ENCODE data around the gene NAT16.

Gene NAT16

DNA sequence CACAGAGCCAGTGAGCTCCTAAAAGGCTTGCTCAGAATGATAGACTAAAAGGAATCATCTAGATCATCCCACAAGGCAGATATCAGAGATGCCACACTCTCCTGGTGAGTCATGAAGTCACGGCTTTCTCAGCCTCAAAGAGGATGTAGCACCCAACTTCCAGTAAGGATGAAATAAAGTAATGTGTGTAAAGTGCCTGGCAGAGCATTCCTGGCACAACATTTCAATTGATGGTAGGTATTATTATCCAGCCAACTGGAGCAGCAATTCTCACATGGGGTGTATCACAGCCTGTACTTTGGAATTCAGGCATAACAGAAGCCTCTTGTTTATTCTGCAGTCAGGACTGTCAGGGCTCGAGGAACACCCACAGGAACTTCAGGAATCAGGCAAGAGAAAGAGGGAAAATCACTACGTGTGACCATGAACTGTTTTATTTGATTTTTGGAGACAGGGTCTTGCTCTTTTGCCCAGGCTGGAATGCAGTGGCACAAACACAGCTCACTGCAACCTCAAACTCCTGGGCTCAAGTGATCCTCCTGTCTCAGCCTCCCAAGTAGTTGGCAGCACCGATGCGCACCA, 5.3 kb upstream of the NAT16 start:
- Histone ChIP-seq H3K36me3 (ENCODE audit: insufficient read depth, low read length) (no peaks in the 10 kb centered on the region), H4K20me1 (ENCODE audit: insufficient read depth, low read length) (no peaks in the 10 kb centered on the region), H3K9me3 (ENCODE audit: insufficient read depth, low read length, severe bottlenecking) (no peaks in the 10 kb centered on the region), H3K4me3 (ENCODE audit: low read depth in 1 of 2, low read length in 2 of 2) (no peak overlapping the region), H3K4me2 (ENCODE audit: insufficient read depth, low read length) (no peak overlapping the region), H3K27me3 (ENCODE audit: insufficient read depth, low read length, poor library complexity) (no peaks in the 10 kb centered on the region), H3K27ac (ENCODE audit: low read length) (no peak overlapping the region), H3K9ac (ENCODE audit: low read depth, low read length) (no peak overlapping the region), H3K79me2 (ENCODE audit: insufficient read depth, low read length) (no peaks in the 10 kb centered on the region), H2AFZ (ENCODE audit: low read depth, low read length) (no peak overlapping the region), H3K4me1 (ENCODE audit: insufficient read depth, low read length) (no peaks in the 10 kb centered on the region)
- TF ChIP-seq EZH2 (IDR thresholded peaks at IDR 0.05; ENCODE audit: borderline replicate concordance, low read depth, low read length, severe bottlenecking) = no peak
- TF ChIP-seq, protein P1, sequence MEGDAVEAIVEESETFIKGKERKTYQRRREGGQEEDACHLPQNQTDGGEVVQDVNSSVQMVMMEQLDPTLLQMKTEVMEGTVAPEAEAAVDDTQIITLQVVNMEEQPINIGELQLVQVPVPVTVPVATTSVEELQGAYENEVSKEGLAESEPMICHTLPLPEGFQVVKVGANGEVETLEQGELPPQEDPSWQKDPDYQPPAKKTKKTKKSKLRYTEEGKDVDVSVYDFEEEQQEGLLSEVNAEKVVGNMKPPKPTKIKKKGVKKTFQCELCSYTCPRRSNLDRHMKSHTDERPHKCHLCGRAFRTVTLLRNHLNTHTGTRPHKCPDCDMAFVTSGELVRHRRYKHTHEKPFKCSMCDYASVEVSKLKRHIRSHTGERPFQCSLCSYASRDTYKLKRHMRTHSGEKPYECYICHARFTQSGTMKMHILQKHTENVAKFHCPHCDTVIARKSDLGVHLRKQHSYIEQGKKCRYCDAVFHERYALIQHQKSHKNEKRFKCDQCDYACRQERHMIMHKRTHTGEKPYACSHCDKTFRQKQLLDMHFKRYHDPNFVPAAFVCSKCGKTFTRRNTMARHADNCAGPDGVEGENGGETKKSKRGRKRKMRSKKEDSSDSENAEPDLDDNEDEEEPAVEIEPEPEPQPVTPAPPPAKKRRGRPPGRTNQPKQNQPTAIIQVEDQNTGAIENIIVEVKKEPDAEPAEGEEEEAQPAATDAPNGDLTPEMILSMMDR (IDR thresholded peaks at IDR 0.05; ENCODE audit: borderline replicate concordance, extremely low read depth, low read length, poor library complexity, severe bottlenecking) = no peak
- ATAC-seq (ENCODE audit: insufficient read depth, low read depth) (no peak), DNase-seq (no peak)

GRCh38 chr7:101179713-101180112, 380 bp downstream of the NAT16 start:
- Histone ChIP-seq H3K27ac (ENCODE audit: low read length) (no peak overlapping the region), H2AFZ (ENCODE audit: low read depth, low read length) (no peak overlapping the region), H3K27me3 (ENCODE audit: insufficient read depth, low read length, poor library complexity) (no peaks in the 10 kb centered on the region), H3K79me2 (ENCODE audit: insufficient read depth, low read length) (no peaks in the 10 kb centered on the region), H3K4me2 (ENCODE audit: insufficient read depth, low read length) (no peak overlapping the region), H3K4me3 (ENCODE audit: low read depth in 1 of 2, low read length in 2 of 2) (no peak overlapping the region), H3K9ac (ENCODE audit: low read depth, low read length) (no peak overlapping the region), H3K4me1 (ENCODE audit: insufficient read depth, low read length) (no peaks in the 10 kb centered on the region), H3K36me3 (ENCODE audit: insufficient read depth, low read length) (no peaks in the 10 kb centered on the region), H4K20me1 (ENCODE audit: insufficient read depth, low read length) (no peaks in the 10 kb centered on the region), H3K9me3 (ENCODE audit: insufficient read depth, low read length, severe bottlenecking) (no peaks in the 10 kb centered on the region)
- DNase-seq (no peak), ATAC-seq (ENCODE audit: insufficient read depth, low read depth) (no peak)
- TF ChIP-seq, protein P1 (IDR thresholded peaks at IDR 0.05; ENCODE audit: borderline replicate concordance, extremely low read depth, low read length, poor library complexity, severe bottlenecking) = no peak
- no peak for TF ChIP-seq EZH2 (IDR thresholded peaks at IDR 0.05; ENCODE audit: borderline replicate concordance, low read depth, low read length, severe bottlenecking)

- H3K4me3 ChIP-seq (ENCODE audit: low read depth in 1 of 2, low read length in 2 of 2) = no peak overlapping the region
These were observed 976 bp downstream of the NAT16 start for GRCh38 chr7:101179117-101179516.

More at GRCh38 chr7:101179117-101179516, 976 bp downstream of the NAT16 start:
- no peak overlapping the region for H3K4me2 ChIP-seq (ENCODE audit: insufficient read depth, low read length)
- H3K27me3 ChIP-seq (ENCODE audit: insufficient read depth, low read length, poor library complexity) = no peaks in the 10 kb centered on the region
- no peak overlapping the region for H3K9ac ChIP-seq (ENCODE audit: low read depth, low read length)
- TF ChIP-seq EZH2 (IDR thresholded peaks at IDR 0.05; ENCODE audit: borderline replicate concordance, low read depth, low read length, severe bottlenecking) = no peak
- TF ChIP-seq, protein P1 (IDR thresholded peaks at IDR 0.05; ENCODE audit: borderline replicate concordance, extremely low read depth, low read length, poor library complexity, severe bottlenecking) = no peak
- no peaks in the 10 kb centered on the region for H3K79me2 ChIP-seq (ENCODE audit: insufficient read depth, low read length)
- DNase-seq (no peak), ATAC-seq (ENCODE audit: insufficient read depth, low read depth) (no peak)
- no peak overlapping the region for H3K27ac ChIP-seq (ENCODE audit: low read length)
- H4K20me1 ChIP-seq (ENCODE audit: insufficient read depth, low read length) = no peaks in the 10 kb centered on the region; the same call in 1 of the 2 replicates
- no peaks in the 10 kb centered on the region for H3K4me1 ChIP-seq (ENCODE audit: insufficient read depth, low read length)
- H3K9me3 ChIP-seq (ENCODE audit: insufficient read depth, low read length, severe bottlenecking) = no peaks in the 10 kb centered on the region
- no peaks in the 10 kb centered on the region for H3K36me3 ChIP-seq (ENCODE audit: insufficient read depth, low read length)
- H2AFZ ChIP-seq (ENCODE audit: low read depth, low read length) = no peak overlapping the region

Data from DND-41 (cell line).